ENCODE data around the gene PRR5L.
"Not testable (repeated sequence)": the region's sequence is repeated elsewhere in the genome, so short reads cannot be mapped to it uniquely, and the experiment has no call there.

The PRR5L gene

GRCh38 chr11:36498721-36499120 lies 202.6 kb downstream of the PRR5L start:
- no peaks in the 10 kb centered on the region for H3K9me3 ChIP-seq (ENCODE audit: control insufficient read depth in 1 of 2, low read length in 2 of 2)
- no peak overlapping the region for H3K4me3 ChIP-seq (ENCODE audit: low read depth in 1 of 2, low read length in 2 of 2)
- H3K4me1 ChIP-seq (ENCODE audit: control insufficient read depth in 1 of 2, insufficient read depth in 2 of 2, low read length in 2 of 2): peaks cover 8 to 11% of the 10 kb centered on the region in 2 donors
- H3K27ac ChIP-seq (ENCODE audit: low read length): no peak overlapping the region
- no peaks in the 10 kb centered on the region for H3K27me3 ChIP-seq (ENCODE audit: low read depth, low read length)
- H3K36me3 ChIP-seq (ENCODE audit: control insufficient read depth in 1 of 2, insufficient read depth in 2 of 2, low read length in 2 of 2): peaks cover 37 to 42% of the 10 kb centered on the region in 2 donors

GRCh38 chr11:36499315-36499714 lies 203.2 kb downstream of the PRR5L start:
- Histone ChIP-seq H3K36me3 (ENCODE audit: control insufficient read depth in 1 of 2, insufficient read depth in 2 of 2, low read length in 2 of 2) (peaks cover 35 to 36% of the 10 kb centered on the region in 2 donors), H3K4me3 (ENCODE audit: low read depth in 1 of 2, low read length in 2 of 2) (no peak overlapping the region), H3K27ac (ENCODE audit: low read length) (no peak overlapping the region), H3K4me1 (ENCODE audit: control insufficient read depth in 1 of 2, insufficient read depth in 2 of 2, low read length in 2 of 2) (peaks cover 8 to 11% of the 10 kb centered on the region in 2 donors), H3K27me3 (ENCODE audit: low read depth, low read length) (no peaks in the 10 kb centered on the region), H3K9me3 (ENCODE audit: control insufficient read depth in 1 of 2, low read length in 2 of 2) (no peaks in the 10 kb centered on the region)

GRCh38 chr11:36500315-36500721 lies 204.2 kb downstream of the PRR5L start:
- Histone ChIP-seq H3K4me3 (ENCODE audit: low read depth in 1 of 2, low read length in 2 of 2) (no peak overlapping the region), H3K9me3 (ENCODE audit: control insufficient read depth in 1 of 2, low read length in 2 of 2) (no peaks in the 10 kb centered on the region), H3K27me3 (ENCODE audit: low read depth, low read length) (no peaks in the 10 kb centered on the region), H3K4me1 (ENCODE audit: control insufficient read depth in 1 of 2, insufficient read depth in 2 of 2, low read length in 2 of 2) (peaks cover 11 to 14% of the 10 kb centered on the region in 2 donors), H3K27ac (ENCODE audit: low read length) (no peak overlapping the region), H3K36me3 (ENCODE audit: control insufficient read depth in 1 of 2, insufficient read depth in 2 of 2, low read length in 2 of 2) (peaks cover 31 to 38% of the 10 kb centered on the region in 2 donors)

- Histone ChIP-seq H3K4me1 (ENCODE audit: control insufficient read depth in 1 of 2, insufficient read depth in 2 of 2, low read length in 2 of 2) (peaks cover 11 to 19% of the 10 kb centered on the region in 2 donors), H3K36me3 (ENCODE audit: control insufficient read depth in 1 of 2, insufficient read depth in 2 of 2, low read length in 2 of 2) (peaks cover 26 to 32% of the 10 kb centered on the region in 2 donors), H3K4me3 (ENCODE audit: low read depth in 1 of 2, low read length in 2 of 2) (no peak overlapping the region), H3K9me3 (ENCODE audit: control insufficient read depth in 1 of 2, low read length in 2 of 2) (no peaks in the 10 kb centered on the region), H3K27me3 (ENCODE audit: low read depth, low read length) (no peaks in the 10 kb centered on the region), H3K27ac (ENCODE audit: low read length) (no peak overlapping the region)
These were observed 205.1 kb downstream of the PRR5L start for GRCh38 chr11:36501236-36501635.

DNA sequence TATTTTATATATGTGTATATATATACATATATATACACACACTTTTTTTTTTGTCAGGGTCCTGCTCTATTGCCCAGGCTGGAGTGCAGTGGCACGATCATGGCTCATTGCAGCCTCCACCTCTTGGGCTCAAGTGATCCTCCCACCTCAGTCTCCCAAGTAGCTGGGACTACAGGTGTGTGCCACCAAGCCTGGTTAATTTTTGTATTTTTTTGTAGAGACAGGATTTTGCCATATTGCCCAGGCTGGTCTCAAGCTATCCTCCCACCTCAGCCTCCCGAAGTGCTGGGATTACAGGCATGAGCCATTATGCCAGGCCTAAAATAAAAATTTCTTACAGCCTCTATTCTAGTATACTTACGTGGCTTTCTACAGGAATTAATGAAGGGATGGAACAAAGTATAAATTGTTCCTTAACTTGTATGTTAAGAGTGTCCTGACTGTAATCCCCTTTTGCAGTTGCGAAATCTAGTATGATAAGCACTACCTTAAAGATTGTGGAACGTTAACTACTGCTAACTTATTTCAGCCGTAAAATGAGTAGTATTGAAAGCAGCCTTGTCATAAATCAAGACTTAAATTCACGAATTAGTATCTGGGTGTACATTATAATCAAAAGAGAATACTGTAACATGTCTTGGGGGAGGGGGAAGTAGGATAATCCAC lies 211.9 kb downstream of the PRR5L start:
- Histone ChIP-seq H3K4me3 (ENCODE audit: low read depth in 1 of 2, low read length in 2 of 2) (peak overlapping the region; percentile 98 to 99), H3K9me3 (ENCODE audit: control insufficient read depth in 1 of 2, low read length in 2 of 2) (no peaks in the 10 kb centered on the region), H3K27ac (ENCODE audit: low read length) (no peak overlapping the region), H3K4me1 (ENCODE audit: control insufficient read depth in 1 of 2, insufficient read depth in 2 of 2, low read length in 2 of 2) (peaks cover 0 to 17% of the 10 kb centered on the region in 2 donors), H3K36me3 (ENCODE audit: control insufficient read depth in 1 of 2, insufficient read depth in 2 of 2, low read length in 2 of 2) (peaks cover 0 to 5% of the 10 kb centered on the region in 2 donors), H3K27me3 (ENCODE audit: low read depth, low read length) (no peaks in the 10 kb centered on the region)

DNA sequence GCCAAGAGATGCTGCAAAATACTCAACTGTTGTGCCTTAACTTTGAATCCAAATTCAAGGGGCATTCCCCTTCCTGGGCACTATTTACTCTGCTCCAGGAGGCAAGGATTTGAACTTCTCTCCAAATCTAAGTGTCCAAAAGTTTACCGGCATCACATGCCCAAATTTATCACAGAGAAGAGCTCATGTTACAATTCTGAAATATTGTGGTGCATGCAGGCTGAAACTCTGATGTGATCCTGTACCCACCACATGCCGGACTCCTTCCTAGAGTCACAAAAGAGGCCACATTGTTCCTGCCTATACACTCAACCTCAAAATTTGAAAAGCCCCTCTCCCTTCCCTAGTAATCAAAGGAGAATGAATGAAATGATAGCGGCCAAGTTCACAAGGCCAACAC lies 212.7 kb downstream of the PRR5L start:
- Histone ChIP-seq H3K4me3 (ENCODE audit: low read depth in 1 of 2, low read length in 2 of 2) (peak overlapping the region; percentile 98 to 99), H3K4me1 (ENCODE audit: control insufficient read depth in 1 of 2, insufficient read depth in 2 of 2, low read length in 2 of 2) (peaks cover 0 to 17% of the 10 kb centered on the region in 2 donors), H3K27me3 (ENCODE audit: low read depth, low read length) (no peaks in the 10 kb centered on the region), H3K36me3 (ENCODE audit: control insufficient read depth in 1 of 2, insufficient read depth in 2 of 2, low read length in 2 of 2) (peaks cover 0 to 5% of the 10 kb centered on the region in 2 donors), H3K27ac (ENCODE audit: low read length) (peak overlapping the region; percentile 87), H3K9me3 (ENCODE audit: control insufficient read depth in 1 of 2, low read length in 2 of 2) (peaks cover 0 to under 1% of the 10 kb centered on the region in 2 donors)

- Histone ChIP-seq H3K4me1 (ENCODE audit: control insufficient read depth in 1 of 2, insufficient read depth in 2 of 2, low read length in 2 of 2) (peaks cover 0 to 17% of the 10 kb centered on the region in 2 donors), H3K27me3 (ENCODE audit: low read depth, low read length) (no peaks in the 10 kb centered on the region), H3K36me3 (ENCODE audit: control insufficient read depth in 1 of 2, insufficient read depth in 2 of 2, low read length in 2 of 2) (peaks cover 0 to 5% of the 10 kb centered on the region in 2 donors), H3K4me3 (ENCODE audit: low read depth in 1 of 2, low read length in 2 of 2) (peak overlapping the region; percentile 98 to 99), H3K27ac (ENCODE audit: low read length) (peak overlapping the region; percentile 87), H3K9me3 (ENCODE audit: control insufficient read depth in 1 of 2, low read length in 2 of 2) (peaks cover 0 to 5% of the 10 kb centered on the region in 2 donors)
These were observed 213.1 kb downstream of the PRR5L start for GRCh38 chr11:36509201-36509639.

GRCh38 chr11:36509694-36510593 lies 213.9 kb downstream of the PRR5L start, which contains the start of gene TRAF6:
Gene TRAF6, minus strand, starts transcription at chr11:36510272. Its CDS starts 8,757 bp downstream, at chr11:36501515.
- peak within 1 kb of the TSS; percentile 98 to 99 for H3K4me3 ChIP-seq (ENCODE audit: low read depth in 1 of 2, low read length in 2 of 2)
- H3K36me3 ChIP-seq (ENCODE audit: control insufficient read depth in 1 of 2, insufficient read depth in 2 of 2, low read length in 2 of 2): peaks cover 0 to 3% of the 10 kb centered on the region in 2 donors
- H3K9me3 ChIP-seq (ENCODE audit: control insufficient read depth in 1 of 2, low read length in 2 of 2): peaks cover 0 to 6% of the 10 kb centered on the region in 2 donors
- peak within 1 kb of the TSS; percentile 87 for H3K27ac ChIP-seq (ENCODE audit: low read length)
- H3K27me3 ChIP-seq (ENCODE audit: low read depth, low read length): no peaks in the 10 kb centered on the region
- peaks cover 0 to 14% of the 10 kb centered on the region in 2 donors for H3K4me1 ChIP-seq (ENCODE audit: control insufficient read depth in 1 of 2, insufficient read depth in 2 of 2, low read length in 2 of 2)

DNA sequence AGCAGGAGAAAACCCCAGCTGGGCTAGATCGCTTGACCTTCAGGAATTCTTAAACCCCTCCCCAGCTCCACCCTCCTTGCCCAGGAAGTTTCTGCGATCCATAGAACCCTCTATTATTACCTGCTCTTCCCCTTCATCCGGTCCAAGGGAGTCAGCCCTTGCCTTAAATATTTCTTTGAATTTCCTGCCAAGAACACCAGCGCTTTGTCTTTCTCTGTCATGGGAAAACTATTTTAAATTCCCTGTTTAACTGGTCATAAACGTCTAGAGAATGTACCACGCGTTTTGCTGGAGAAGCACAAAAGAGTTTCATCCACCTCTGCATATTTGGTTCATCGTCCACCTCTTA lies 214.5 kb downstream of the PRR5L start:
- Histone ChIP-seq H3K27me3 (ENCODE audit: low read depth, low read length) (no peaks in the 10 kb centered on the region), H3K4me3 (ENCODE audit: low read depth in 1 of 2, low read length in 2 of 2) (peak overlapping the region; percentile 98 to 99), H3K4me1 (ENCODE audit: control insufficient read depth in 1 of 2, insufficient read depth in 2 of 2, low read length in 2 of 2) (peaks cover 0 to 8% of the 10 kb centered on the region in 2 donors), H3K27ac (ENCODE audit: low read length) (peak overlapping the region; percentile 87), H3K9me3 (ENCODE audit: control insufficient read depth in 1 of 2, low read length in 2 of 2) (peaks cover 0 to 6% of the 10 kb centered on the region in 2 donors), H3K36me3 (ENCODE audit: control insufficient read depth in 1 of 2, insufficient read depth in 2 of 2, low read length in 2 of 2) (no peaks in the 10 kb centered on the region)

DNA sequence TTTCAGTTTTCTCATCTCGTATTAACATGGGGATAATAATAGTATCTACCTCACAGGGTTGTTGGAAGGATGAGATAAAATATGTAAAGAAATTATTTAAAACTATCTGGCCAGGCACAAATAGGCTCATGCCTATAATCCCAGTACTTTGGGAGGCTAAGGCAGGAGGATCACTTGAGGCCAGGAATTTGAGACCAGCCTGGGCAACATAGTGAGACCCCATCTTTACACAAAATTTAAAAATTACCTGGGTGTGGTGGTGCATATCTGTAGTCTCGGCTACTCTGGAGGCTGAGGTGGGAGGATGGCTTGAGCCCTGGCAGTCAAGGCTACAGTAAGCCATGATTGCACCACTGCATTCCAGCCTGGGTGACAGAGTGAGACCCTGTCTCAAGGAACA lies 215.0 kb downstream of the PRR5L start:
- H3K9me3 ChIP-seq (ENCODE audit: control insufficient read depth in 1 of 2, low read length in 2 of 2); H3K27me3 ChIP-seq (ENCODE audit: low read depth, low read length); H3K4me1 ChIP-seq (ENCODE audit: control insufficient read depth in 1 of 2, insufficient read depth in 2 of 2, low read length in 2 of 2); H3K27ac ChIP-seq (ENCODE audit: low read length); H3K36me3 ChIP-seq (ENCODE audit: control insufficient read depth in 1 of 2, insufficient read depth in 2 of 2, low read length in 2 of 2): not testable (repeated sequence)
- peak overlapping the region in 1 of 2 donors; percentile 99 for H3K4me3 ChIP-seq (ENCODE audit: low read depth in 1 of 2, low read length in 2 of 2)

DNA sequence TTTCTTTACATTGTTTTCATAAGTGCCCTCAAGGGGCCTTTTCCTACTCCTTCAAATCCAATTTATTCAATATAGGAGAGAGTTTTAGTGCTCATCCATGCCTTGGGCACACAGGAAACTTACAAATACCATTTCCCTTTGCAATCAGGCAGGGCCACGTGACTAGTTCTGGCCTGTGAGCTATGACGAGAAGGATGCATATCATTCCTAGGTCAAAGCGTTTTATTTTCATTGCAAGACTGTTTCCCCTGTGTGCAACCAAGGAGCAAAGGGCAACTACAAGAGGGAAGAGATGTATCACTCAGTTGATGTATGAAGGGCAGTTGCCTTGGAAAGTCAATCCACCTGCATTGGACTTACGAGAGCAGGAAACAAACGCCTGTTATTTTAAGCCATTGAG lies 215.9 kb downstream of the PRR5L start:
- Histone ChIP-seq H3K27ac (ENCODE audit: low read length) (no peak overlapping the region), H3K36me3 (ENCODE audit: control insufficient read depth in 1 of 2, insufficient read depth in 2 of 2, low read length in 2 of 2) (no peaks in the 10 kb centered on the region), H3K9me3 (ENCODE audit: control insufficient read depth in 1 of 2, low read length in 2 of 2) (peaks cover 0 to 6% of the 10 kb centered on the region in 2 donors), H3K4me1 (ENCODE audit: control insufficient read depth in 1 of 2, insufficient read depth in 2 of 2, low read length in 2 of 2) (peaks cover 0 to 6% of the 10 kb centered on the region in 2 donors), H3K4me3 (ENCODE audit: low read depth in 1 of 2, low read length in 2 of 2) (no peak overlapping the region), H3K27me3 (ENCODE audit: low read depth, low read length) (no peaks in the 10 kb centered on the region)

All from muscle layer of duodenum (tissue), 2 donors.